ENCODE measurements around the gene SLC25A1.

SLC25A1 gene

GRCh38 chr22:19178657-19179496 lies at the start of gene SLC25A1:
TSS of gene SLC25A1 (minus strand) at chr22:19178736. CDS start at chr22:19178673, 63 bp downstream.
- peak; percentile 95 for DNase-seq

GRCh38 chr22:19228179-19228578 lies 49.6 kb upstream of the SLC25A1 start:
- DNase-seq = no peak

- no peak for DNase-seq
Measured at GRCh38 chr22:19226428-19226827, 47.9 kb upstream of the SLC25A1 start.

- no peak for DNase-seq
Measured at GRCh38 chr22:19225560-19225959, 47.0 kb upstream of the SLC25A1 start.

GRCh38 chr22:19224985-19225384 lies 46.4 kb upstream of the SLC25A1 start:
- no peak for DNase-seq

GRCh38 chr22:19224557-19224956 lies 46.0 kb upstream of the SLC25A1 start:
- no peak for DNase-seq

- DNase-seq = no peak
Measured at GRCh38 chr22:19223617-19224016, 45.1 kb upstream of the SLC25A1 start.

GRCh38 chr22:19223110-19223509 lies 44.6 kb upstream of the SLC25A1 start:
- no peak for DNase-seq

- DNase-seq = no peak
Measured at GRCh38 chr22:19222242-19223005, 43.9 kb upstream of the SLC25A1 start.

- no peak for DNase-seq
Measured at GRCh38 chr22:19220867-19221266, 42.3 kb upstream of the SLC25A1 start.

GRCh38 chr22:19218541-19219233 lies 40.2 kb upstream of the SLC25A1 start:
- no peak for DNase-seq

- DNase-seq = no peak
Measured at GRCh38 chr22:19216579-19216978, 38.0 kb upstream of the SLC25A1 start.

GRCh38 chr22:19215360-19215759 lies 36.8 kb upstream of the SLC25A1 start:
- DNase-seq = no peak

- DNase-seq = no peak
Measured at GRCh38 chr22:19214078-19214473, 35.5 kb upstream of the SLC25A1 start.

- no peak for DNase-seq
Measured at GRCh38 chr22:19213442-19214077, 35.0 kb upstream of the SLC25A1 start.

- DNase-seq = no peak
Measured at GRCh38 chr22:19213001-19213400, 34.5 kb upstream of the SLC25A1 start.

GRCh38 chr22:19212302-19212870 lies 33.9 kb upstream of the SLC25A1 start:
- no peak for DNase-seq

- DNase-seq = no peak
Measured at GRCh38 chr22:19210188-19210587, 31.7 kb upstream of the SLC25A1 start.

- DNase-seq = no peak
Measured at GRCh38 chr22:19208287-19208847, 29.8 kb upstream of the SLC25A1 start.

GRCh38 chr22:19207884-19208283 lies 29.3 kb upstream of the SLC25A1 start:
- DNase-seq = no peak

GRCh38 chr22:19207401-19207808 lies 28.9 kb upstream of the SLC25A1 start:
- DNase-seq = no peak

- no peak for DNase-seq
Measured at GRCh38 chr22:19206287-19206686, 27.8 kb upstream of the SLC25A1 start.

Measured in activated effector memory CD4-positive, alpha-beta T cell treated with anti-CD3 and anti-CD28 coated beads, Interleukin-2, amount 50 U/mL, for 16 hours (primary cell).